Transverse colon (tissue), 4 donors: ENCODE measurements around the gene KHDC4.

Experiments used
- EP300 ChIP-seq: sonication (generic); formaldehyde crosslinking; IDR thresholded peaks from one replicate; pipeline ENCODE4 v1.6.1; 2017; ENCODE audit warnings: antibody characterized with exemption, low read depth
- POLR2AphosphoS5 ChIP-seq, 3 donors: sonication (generic); formaldehyde crosslinking; IDR thresholded peaks; one replicate each; pipeline ENCODE4 v1.6.1; 2016; ENCODE audit warnings: antibody characterized with exemption in 3 of 3
- TF ChIP-seq, protein P1 (sequence below), 5 experiments: fragments of 200-600 bp in 3 of 5; fragments of 450-650 bp in 2 of 5; sonication (generic) in 3 of 5; IDR thresholded peaks; 1 replicate in 2 of 5; 2 replicates in 3 of 5; pipeline ENCODE4 v1.5.1; 2016 to 2017; ENCODE audit warnings: antibody characterized with exemption in 5 of 5, inconsistent platforms in 3 of 5, mild to moderate bottlenecking in 2 of 5, moderate library complexity in 1 of 5

DNA sequence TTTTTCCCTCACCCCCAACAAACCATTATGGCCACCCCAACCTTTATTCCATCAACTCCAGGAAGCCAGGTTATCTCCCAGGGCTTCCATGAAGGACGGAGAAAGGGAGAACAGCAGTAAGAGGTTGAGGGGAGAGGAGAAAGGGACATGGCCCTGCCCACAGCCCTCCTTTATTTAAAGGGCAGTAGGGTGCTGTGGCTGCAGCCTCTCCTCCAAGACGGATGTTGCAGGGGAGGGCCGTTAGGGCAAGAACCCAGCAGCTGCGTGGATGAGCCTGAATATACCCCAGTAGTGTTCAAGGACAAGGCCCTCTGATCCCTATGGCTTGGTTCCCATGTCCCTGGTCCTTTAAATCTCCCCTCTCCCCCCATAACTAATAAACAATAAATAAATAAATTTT lies 13.1 kb upstream of the KHDC4 start:
- TF ChIP-seq POLR2AphosphoS5 (IDR thresholded peaks at IDR 0.05) (no peak), EP300 (no peak)
- TF ChIP-seq, protein P1, sequence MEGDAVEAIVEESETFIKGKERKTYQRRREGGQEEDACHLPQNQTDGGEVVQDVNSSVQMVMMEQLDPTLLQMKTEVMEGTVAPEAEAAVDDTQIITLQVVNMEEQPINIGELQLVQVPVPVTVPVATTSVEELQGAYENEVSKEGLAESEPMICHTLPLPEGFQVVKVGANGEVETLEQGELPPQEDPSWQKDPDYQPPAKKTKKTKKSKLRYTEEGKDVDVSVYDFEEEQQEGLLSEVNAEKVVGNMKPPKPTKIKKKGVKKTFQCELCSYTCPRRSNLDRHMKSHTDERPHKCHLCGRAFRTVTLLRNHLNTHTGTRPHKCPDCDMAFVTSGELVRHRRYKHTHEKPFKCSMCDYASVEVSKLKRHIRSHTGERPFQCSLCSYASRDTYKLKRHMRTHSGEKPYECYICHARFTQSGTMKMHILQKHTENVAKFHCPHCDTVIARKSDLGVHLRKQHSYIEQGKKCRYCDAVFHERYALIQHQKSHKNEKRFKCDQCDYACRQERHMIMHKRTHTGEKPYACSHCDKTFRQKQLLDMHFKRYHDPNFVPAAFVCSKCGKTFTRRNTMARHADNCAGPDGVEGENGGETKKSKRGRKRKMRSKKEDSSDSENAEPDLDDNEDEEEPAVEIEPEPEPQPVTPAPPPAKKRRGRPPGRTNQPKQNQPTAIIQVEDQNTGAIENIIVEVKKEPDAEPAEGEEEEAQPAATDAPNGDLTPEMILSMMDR (IDR thresholded peaks at IDR 0.05), result no peak
